Activated naive CD8-positive, alpha-beta T cell treated with anti-CD3 and anti-CD28 coated beads, Interleukin-2, amount 50 U/mL, for 24 hours (primary cell): ENCODE data around the gene LMF1.
A peak's percentile ranks its signal among the peaks of the same experiment; 100 is the strongest.
"Not testable (repeated sequence)": the region's sequence is repeated elsewhere in the genome, so short reads cannot be mapped to it uniquely, and the experiment has no call there.

Experiments used
- ATAC-seq: fragments of 150-1000 bp; cut with Tn5 transposase; one replicate; pipeline ENCODE4 v1.10.0; 2021
- DNase-seq: peaks from one replicate; pipeline ENCODE4 v3.0.0; 2021
- H3K27ac Mint-ChIP-seq: one replicate; pipeline ENCODE4 v1.8.0; 2021; ENCODE audit warnings: mild to moderate bottlenecking, mixed read lengths
- H3K27me3 Mint-ChIP-seq: one replicate; pipeline ENCODE4 v1.8.0; 2021; ENCODE audit warnings: mixed read lengths
- H3K36me3 Mint-ChIP-seq: one replicate; pipeline ENCODE4 v1.8.0; 2021; ENCODE audit warnings: low read depth, mixed read lengths
- H3K4me1 Mint-ChIP-seq: one replicate; pipeline ENCODE4 v1.8.0; 2021; ENCODE audit warnings: mixed read lengths
- H3K4me3 Mint-ChIP-seq: one replicate; pipeline ENCODE4 v1.8.0; 2021; ENCODE audit warnings: mild to moderate bottlenecking, moderate library complexity, mixed read lengths
- H3K9me3 Mint-ChIP-seq: one replicate; pipeline ENCODE4 v1.8.0; 2021; ENCODE audit warnings: mixed read lengths

The LMF1 gene

GRCh38 chr16:886802-887731 is 83.7 kb downstream of the LMF1 start:
- Mint-ChIP-seq H3K9me3 (no peaks in the 10 kb centered on the region), H3K27me3 (no peaks in the 10 kb centered on the region), H3K36me3 (no peaks in the 10 kb centered on the region), H3K4me3 (no peak overlapping the region), H3K27ac (no peak overlapping the region), H3K4me1 (no peaks in the 10 kb centered on the region)
- no peak for DNase-seq
- no peak for ATAC-seq

- no peaks in the 10 kb centered on the region for H3K4me1 Mint-ChIP-seq
- DNase-seq: no peak
- no peak overlapping the region for H3K27ac Mint-ChIP-seq
- H3K4me3 Mint-ChIP-seq: no peak overlapping the region
- no peaks in the 10 kb centered on the region for H3K9me3 Mint-ChIP-seq
- ATAC-seq: no peak
- H3K27me3 Mint-ChIP-seq: no peaks in the 10 kb centered on the region
- H3K36me3 Mint-ChIP-seq: no peaks in the 10 kb centered on the region
Observed at GRCh38 chr16:886084-886543, 84.7 kb downstream of the LMF1 start.

GRCh38 chr16:885391-885790 is 85.4 kb downstream of the LMF1 start:
- DNase-seq (no peak), ATAC-seq (no peak)
- H3K36me3 Mint-ChIP-seq: no peaks in the 10 kb centered on the region
- no peaks in the 10 kb centered on the region for H3K27me3 Mint-ChIP-seq
- no peak overlapping the region for H3K4me3 Mint-ChIP-seq
- no peak overlapping the region for H3K27ac Mint-ChIP-seq
- no peaks in the 10 kb centered on the region for H3K4me1 Mint-ChIP-seq
- no peaks in the 10 kb centered on the region for H3K9me3 Mint-ChIP-seq

DNA sequence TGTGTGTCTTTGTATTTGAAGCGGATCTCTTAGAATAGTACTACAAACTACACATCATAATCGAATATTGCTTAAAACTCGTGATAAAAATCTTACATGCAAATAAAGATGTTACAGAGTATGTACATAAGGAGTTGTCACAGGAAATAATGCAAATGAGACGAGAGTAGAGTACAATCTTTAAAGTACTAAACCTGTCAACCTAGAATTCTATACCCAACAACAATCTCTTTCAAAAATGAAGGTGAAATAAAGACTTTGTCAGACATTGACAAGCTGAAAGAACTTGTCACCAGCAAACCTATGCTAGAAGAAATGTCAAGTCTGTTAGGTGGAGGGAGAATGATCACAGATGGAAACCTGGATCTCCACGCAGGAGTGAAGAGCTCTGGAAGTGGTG is 86.6 kb downstream of the LMF1 start:
- Mint-ChIP-seq H3K36me3 (no peaks in the 10 kb centered on the region), H3K27ac (no peak overlapping the region), H3K4me1 (no peaks in the 10 kb centered on the region), H3K9me3 (no peaks in the 10 kb centered on the region), H3K27me3 (no peaks in the 10 kb centered on the region), H3K4me3 (no peak overlapping the region)
- DNase-seq (no peak), ATAC-seq (no peak)

- no peak for ATAC-seq
- Mint-ChIP-seq H3K27me3 (no peaks in the 10 kb centered on the region), H3K27ac (no peak overlapping the region), H3K4me3 (no peak overlapping the region), H3K4me1 (no peaks in the 10 kb centered on the region), H3K36me3 (no peaks in the 10 kb centered on the region), H3K9me3 (no peaks in the 10 kb centered on the region)
- no peak for DNase-seq
Observed at GRCh38 chr16:883781-884180, 87.0 kb downstream of the LMF1 start.

- no peaks in the 10 kb centered on the region for H3K36me3 Mint-ChIP-seq
- no peaks in the 10 kb centered on the region for H3K9me3 Mint-ChIP-seq
- ATAC-seq: peak; percentile 12
- no peaks in the 10 kb centered on the region for H3K27me3 Mint-ChIP-seq
- no peak overlapping the region for H3K4me3 Mint-ChIP-seq
- no peak for DNase-seq
- no peaks in the 10 kb centered on the region for H3K4me1 Mint-ChIP-seq
- H3K27ac Mint-ChIP-seq: no peak overlapping the region
Observed at GRCh38 chr16:883340-883739, 87.4 kb downstream of the LMF1 start.

GRCh38 chr16:882671-883070 is 88.1 kb downstream of the LMF1 start:
- H3K27me3 Mint-ChIP-seq, DNase-seq, H3K4me3 Mint-ChIP-seq, H3K9me3 Mint-ChIP-seq, H3K27ac Mint-ChIP-seq, H3K36me3 Mint-ChIP-seq, ATAC-seq, H3K4me1 Mint-ChIP-seq: not testable (repeated sequence)

DNA sequence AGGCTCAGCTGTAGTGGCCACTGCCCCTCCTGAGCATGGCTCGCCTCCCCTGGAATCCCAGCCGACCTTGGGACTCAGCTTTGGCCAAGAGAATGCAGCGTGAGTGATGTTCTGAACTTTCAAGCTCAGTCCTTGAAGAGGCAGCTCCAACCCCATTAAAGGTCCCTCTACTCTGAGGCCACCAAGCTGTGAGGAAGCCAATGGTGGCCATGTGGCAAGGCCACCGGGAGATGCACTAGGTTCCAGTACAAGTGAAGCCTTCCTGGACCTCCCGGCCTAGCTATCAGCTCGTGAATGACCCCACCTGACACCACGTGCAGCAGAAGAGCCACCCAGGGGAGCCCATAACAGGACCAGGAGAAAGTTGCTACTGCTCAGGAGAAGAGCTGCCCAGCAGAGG is 88.5 kb downstream of the LMF1 start:
- no peaks in the 10 kb centered on the region for H3K27me3 Mint-ChIP-seq
- ATAC-seq: no peak
- no peaks in the 10 kb centered on the region for H3K9me3 Mint-ChIP-seq
- H3K27ac Mint-ChIP-seq: no peak overlapping the region
- H3K4me3 Mint-ChIP-seq: no peak overlapping the region
- DNase-seq: no peak
- peaks cover 4% of the 10 kb centered on the region for H3K4me1 Mint-ChIP-seq
- H3K36me3 Mint-ChIP-seq: no peaks in the 10 kb centered on the region

GRCh38 chr16:881219-882097 is 89.3 kb downstream of the LMF1 start:
- no peaks in the 10 kb centered on the region for H3K36me3 Mint-ChIP-seq
- no peak overlapping the region for H3K27ac Mint-ChIP-seq
- DNase-seq (no peak), ATAC-seq (no peak)
- H3K27me3 Mint-ChIP-seq: no peaks in the 10 kb centered on the region
- peaks cover 6% of the 10 kb centered on the region for H3K4me1 Mint-ChIP-seq
- no peaks in the 10 kb centered on the region for H3K9me3 Mint-ChIP-seq
- H3K4me3 Mint-ChIP-seq: no peak overlapping the region

GRCh38 chr16:880471-881171 is 90.2 kb downstream of the LMF1 start:
- Mint-ChIP-seq H3K36me3 (no peaks in the 10 kb centered on the region), H3K9me3 (no peaks in the 10 kb centered on the region), H3K4me3 (no peak overlapping the region), H3K4me1 (peaks cover 6% of the 10 kb centered on the region), H3K27ac (no peak overlapping the region), H3K27me3 (no peaks in the 10 kb centered on the region)
- no peak for ATAC-seq
- no peak for DNase-seq

GRCh38 chr16:879986-880385 is 90.8 kb downstream of the LMF1 start:
- H3K27me3 Mint-ChIP-seq: no peaks in the 10 kb centered on the region
- no peak overlapping the region for H3K4me3 Mint-ChIP-seq
- H3K4me1 Mint-ChIP-seq: peaks cover 6% of the 10 kb centered on the region
- no peak overlapping the region for H3K27ac Mint-ChIP-seq
- H3K9me3 Mint-ChIP-seq: no peaks in the 10 kb centered on the region
- H3K36me3 Mint-ChIP-seq: no peaks in the 10 kb centered on the region
- ATAC-seq (no peak), DNase-seq (no peak)

GRCh38 chr16:879461-879861 is 91.3 kb downstream of the LMF1 start:
- DNase-seq (no peak), ATAC-seq (no peak)
- no peaks in the 10 kb centered on the region for H3K27me3 Mint-ChIP-seq
- H3K4me3 Mint-ChIP-seq: no peak overlapping the region
- no peak overlapping the region for H3K27ac Mint-ChIP-seq
- no peaks in the 10 kb centered on the region for H3K36me3 Mint-ChIP-seq
- no peaks in the 10 kb centered on the region for H3K9me3 Mint-ChIP-seq
- peaks cover 6% of the 10 kb centered on the region for H3K4me1 Mint-ChIP-seq

DNA sequence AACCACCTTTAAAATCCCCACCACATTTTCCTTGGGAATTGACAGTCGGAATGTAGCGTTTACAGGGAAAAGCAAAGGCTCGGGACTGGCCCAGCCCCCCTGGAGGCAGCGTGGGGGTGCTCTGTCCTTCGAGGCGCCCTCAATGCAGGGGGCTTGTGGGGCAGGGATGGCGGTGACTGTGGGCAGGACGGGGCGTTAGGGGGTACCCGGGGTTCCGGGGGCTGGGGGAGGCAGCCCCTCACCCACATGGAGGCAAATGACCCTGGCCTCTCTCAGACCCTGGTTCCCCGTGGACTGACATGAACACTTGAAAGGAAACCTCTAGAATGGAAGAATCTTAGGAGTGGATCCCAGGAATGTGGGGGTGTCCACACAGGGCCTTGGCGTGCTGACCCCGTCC is 91.9 kb downstream of the LMF1 start:
- no peaks in the 10 kb centered on the region for H3K9me3 Mint-ChIP-seq
- no peaks in the 10 kb centered on the region for H3K36me3 Mint-ChIP-seq
- H3K27me3 Mint-ChIP-seq: no peaks in the 10 kb centered on the region
- ATAC-seq: no peak
- peaks cover 6% of the 10 kb centered on the region for H3K4me1 Mint-ChIP-seq
- no peak for DNase-seq
- no peak overlapping the region for H3K27ac Mint-ChIP-seq
- no peak overlapping the region for H3K4me3 Mint-ChIP-seq

DNA sequence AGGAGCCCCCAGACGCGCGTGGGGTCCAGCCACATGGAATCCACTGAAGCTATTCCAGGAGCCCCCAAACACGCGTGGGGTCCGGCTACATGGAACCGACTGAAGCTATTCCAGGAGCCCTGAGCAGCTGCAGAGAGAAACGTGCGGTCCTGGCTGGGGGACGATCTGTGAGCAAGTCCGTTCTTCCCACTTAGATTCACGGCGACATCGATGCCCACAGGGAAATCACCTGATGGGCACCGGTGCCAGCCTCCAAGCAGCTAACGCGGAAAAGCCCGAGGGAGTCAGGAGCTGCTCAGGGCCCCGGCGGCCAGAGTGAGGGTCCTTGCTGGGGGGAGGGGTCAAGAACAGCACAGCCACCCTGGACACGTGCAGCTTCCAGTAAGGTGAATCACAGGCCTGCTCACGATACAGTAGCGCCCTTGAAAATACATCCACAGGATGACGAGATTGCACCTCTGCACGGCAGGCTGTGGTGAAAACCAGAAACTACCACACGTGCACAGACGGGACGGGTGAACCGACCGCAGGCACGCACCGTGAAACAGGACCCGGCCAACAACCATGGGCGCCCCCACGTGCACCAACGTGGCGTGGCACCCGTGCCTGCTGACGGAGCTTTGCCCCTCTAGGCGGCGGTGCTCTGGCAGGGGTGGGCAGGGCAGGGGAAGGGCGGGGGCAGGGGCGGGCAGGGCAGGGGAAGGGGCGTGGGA is 92.6 kb downstream of the LMF1 start:
- no peak overlapping the region for H3K4me3 Mint-ChIP-seq
- no peaks in the 10 kb centered on the region for H3K36me3 Mint-ChIP-seq
- H3K27me3 Mint-ChIP-seq: no peaks in the 10 kb centered on the region
- ATAC-seq: no peak
- H3K9me3 Mint-ChIP-seq: no peaks in the 10 kb centered on the region
- no peak overlapping the region for H3K27ac Mint-ChIP-seq
- peak; percentile 30 for DNase-seq
- H3K4me1 Mint-ChIP-seq: peaks cover 6% of the 10 kb centered on the region
